Prostate gland (tissue), 2 donors: ENCODE data around the gene PRKAG2.

ENCODE experiments used
- CTCF ChIP-seq, 4 experiments: fragments of 200-600 bp in 2 of 4; fragments of 450-650 bp in 2 of 4; sonication (generic) in 2 of 4; IDR thresholded peaks; 1 replicate in 3 of 4; 2 replicates in 1 of 4; pipeline ENCODE4 v1.5.1; 2016 to 2019; ENCODE audit warnings: antibody characterized with exemption in 4 of 4, mild to moderate bottlenecking in 2 of 4, moderate library complexity in 2 of 4
- POLR2A ChIP-seq: fragments of 450-650 bp; IDR thresholded peaks from one replicate; pipeline ENCODE4 v1.6.1; 2016; ENCODE audit warnings: antibody characterized with exemption, mild to moderate bottlenecking
- POLR2AphosphoS5 ChIP-seq: sonication (generic); formaldehyde crosslinking; IDR thresholded peaks from one replicate; pipeline ENCODE4 v1.6.1; 2017; ENCODE audit warnings: antibody characterized with exemption

GRCh38 chr7:151782598-151783448, 94.1 kb downstream of the PRKAG2 start:
- peak; percentile 82 to 94 (median 84) for TF ChIP-seq CTCF (IDR thresholded peaks at IDR 0.05)
- no peak for TF ChIP-seq POLR2A
- TF ChIP-seq POLR2AphosphoS5: no peak
